Suppressor macrophage (primary cell): Measurements from ENCODE around the gene GOLGA8N.

Experiments
- DNase-seq, 4 experiments: peaks; one replicate each; pipeline ENCODE4 v3.0.0-alpha.2; 2020 to 2022

The GOLGA8N gene

DNA sequence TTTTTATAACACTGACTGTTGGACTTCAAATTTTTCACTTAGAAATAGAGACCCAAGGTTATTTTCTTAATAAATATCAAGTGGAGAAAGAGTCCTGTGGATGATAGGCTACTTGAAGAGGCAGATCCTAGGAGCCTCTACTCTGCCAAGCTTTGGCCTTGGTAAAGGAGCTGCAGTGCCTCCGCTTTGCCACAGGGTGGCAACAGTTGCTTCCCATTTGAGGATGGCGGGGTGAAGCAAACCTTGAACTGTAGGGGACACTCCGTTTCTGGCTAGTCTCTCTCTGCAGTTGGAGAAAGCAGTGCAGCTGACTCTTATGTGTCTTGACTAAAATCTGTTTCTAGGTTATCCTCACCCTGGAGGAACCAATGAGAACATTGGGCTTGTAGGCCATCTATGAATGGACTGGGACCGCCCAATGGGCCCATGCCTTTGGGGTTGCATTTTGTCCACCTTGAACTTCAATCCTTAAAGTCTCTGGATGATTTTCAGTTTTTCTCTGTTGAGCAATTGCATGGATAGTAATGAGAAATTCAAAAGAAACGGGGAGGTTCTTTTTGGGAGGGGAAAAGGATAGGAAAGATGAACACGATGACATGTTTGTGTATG, 58.1 kb downstream of the GOLGA8N start:
- peak; percentile 70 to 79 (median 74) for DNase-seq

GRCh38 chr15:32652178-32652577, 58.9 kb downstream of the GOLGA8N start:
- no peak for DNase-seq

DNA sequence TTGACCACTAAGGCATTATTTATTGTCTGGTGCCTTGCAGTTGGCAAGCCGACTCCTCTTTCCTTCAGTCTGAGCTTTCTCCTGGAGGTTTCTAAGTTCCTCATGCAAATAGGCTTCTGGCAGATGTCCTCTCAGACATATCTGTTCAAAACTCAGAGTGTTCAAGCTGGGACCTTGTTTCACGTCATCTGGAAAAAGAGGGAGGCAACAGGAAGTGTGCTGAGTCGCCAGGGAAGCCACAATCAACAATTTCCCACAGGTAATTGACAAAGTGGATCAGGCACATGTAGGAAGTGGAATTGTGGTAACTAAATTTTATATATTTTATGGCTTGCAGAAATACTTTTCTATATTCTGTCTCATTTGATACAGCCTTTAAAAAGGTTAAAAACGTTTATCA, 62.8 kb downstream of the GOLGA8N start:
- no peak for DNase-seq

- no peak for DNase-seq
These were observed 63.2 kb downstream of the GOLGA8N start for GRCh38 chr15:32656496-32656895.
